K562 (cell line): ENCODE data around the gene ABHD17C. TPM values are rescaled to one million over a fixed set of nuclear protein-coding genes. Genes with fewer than 3 reads are reported as not detected.

Source experiments
- ATAC-seq: fragments of 200-7000 bp; cut with Tn5 transposase; 3 replicates; pipeline ENCODE4 v1.9.1; 2020; ENCODE audit warnings: moderate library complexity
- BruUV-seq: library from RNA; stranded (reverse); fragments of 400-500 nt; replicated peaks from 2 replicates; lab custom pipeline; 2021; lab: Mats Ljungman, UMichigan
- CTCF ChIA-PET: fragments of 300-600 bp; formaldehyde crosslinking; extraction: SDS; loops from one replicate; lab custom pipeline; 2021; ENCODE audit warnings: low intra/inter-chr PET ratio; lab: Yijun Ruan, JAX
- POLR2A ChIA-PET: fragments of 300-600, 350-650 bp; sonication (Branson Sonifier 250); formaldehyde crosslinking; extraction: SDS; loops from one replicate; lab custom pipeline; 2021; ENCODE audit warnings: antibody characterized with exemption, inconsistent platforms; lab: Yijun Ruan, JAX
- DNase-seq, 4 experiments: peaks; one replicate each; pipeline versions ENCODE4 v3.0.0 to v3.0.0-alpha.2; 2011 to 2018; ENCODE audit warnings: low spot score in 3 of 4, mixed read lengths in 3 of 4; ENCODE audit errors: extremely low read depth in 1 of 4
- FAIRE-seq: peaks from 2 replicates; lab custom pipeline; 2011; peaks lifted over from hg19 to GRCh38; lab: Jason Lieb, UNC
- H2AFZ ChIP-seq: 2 replicates; pipeline ENCODE4 v1.6.0; 2011; ENCODE audit warnings: low read depth, low read length, control low read depth, inconsistent platforms
- H3K27ac ChIP-seq: fragments of 200-600 bp; 3 replicates; pipeline ENCODE4 v1.8.0; 2011; ENCODE audit warnings: low read depth, mild to moderate bottlenecking, control low read depth, inconsistent platforms, low read length, moderate library complexity, mixed read lengths; ENCODE audit errors: extremely low read depth
- H3K27me3 ChIP-seq, 2 experiments: fragments of 300-600 bp in 1 of 2; 2 replicates in 1 of 2; 3 replicates in 1 of 2; pipeline versions ENCODE4 v1.6.0 to v1.8.0; 2011; ENCODE audit warnings: inconsistent platforms in 2 of 2, low read length in 2 of 2, mild to moderate bottlenecking in 1 of 2, mixed read lengths in 1 of 2, moderate library complexity in 1 of 2; ENCODE audit not compliant: control insufficient read depth in 2 of 2, insufficient read depth in 2 of 2
- H3K36me3 ChIP-seq: fragments of 300-600 bp; 3 replicates; pipeline ENCODE4 v1.8.0; 2011; ENCODE audit warnings: mild to moderate bottlenecking, low read length, inconsistent platforms; ENCODE audit not compliant: control insufficient read depth, insufficient read depth
- H3K4me1 ChIP-seq, 2 experiments: fragments of 200-600 bp in 1 of 2; replicated peaks in 1 of 2; 2 replicates in 1 of 2; 3 replicates in 1 of 2; pipeline versions ENCODE4 v1.5.1 to v1.8.0; 2011; ENCODE audit warnings: inconsistent platforms in 2 of 2, low read length in 2 of 2, mild to moderate bottlenecking in 1 of 2, mixed read lengths in 1 of 2, moderate library complexity in 1 of 2; ENCODE audit not compliant: control insufficient read depth in 2 of 2, insufficient read depth in 2 of 2
- H3K4me2 ChIP-seq: 2 replicates; pipeline ENCODE4 v1.6.1; 2011; ENCODE audit warnings: low read length, control low read depth, inconsistent platforms, mixed read lengths; ENCODE audit not compliant: insufficient read depth
- H3K4me3 ChIP-seq: fragments of 200-600 bp; sonication (generic), shearing (Covaris generic); 2 replicates; pipeline ENCODE4 v1.5.1; 2016; ENCODE audit warnings: control low read depth, inconsistent platforms
- H3K79me2 ChIP-seq: fragments of 200-600 bp; 3 replicates; pipeline ENCODE4 v1.8.0; 2011; ENCODE audit warnings: low read length, inconsistent platforms; ENCODE audit not compliant: control insufficient read depth, insufficient read depth
- H3K9ac ChIP-seq, 2 experiments: 2 replicates each; pipeline versions ENCODE4 v1.6.0 to v1.6.1; 2011; ENCODE audit warnings: low read depth in 2 of 2, low read length in 2 of 2, control low read depth in 1 of 2, inconsistent platforms in 1 of 2, mild to moderate bottlenecking in 1 of 2, mixed read lengths in 1 of 2; ENCODE audit not compliant: insufficient read depth in 1 of 2
- H3K9me1 ChIP-seq: one replicate; pipeline ENCODE4 v1.6.0; 2011; ENCODE audit warnings: inconsistent platforms, mild to moderate bottlenecking, low read length, moderate library complexity; ENCODE audit not compliant: control insufficient read depth, insufficient read depth
- H3K9me3 ChIP-seq: replicated peaks from 2 replicates; pipeline ENCODE4 v1.5.1; 2011; ENCODE audit warnings: low read depth, low read length, inconsistent platforms; ENCODE audit not compliant: control insufficient read depth, insufficient read depth
- H4K20me1 ChIP-seq: replicated peaks from 2 replicates; pipeline ENCODE4 v1.6.1; 2011; ENCODE audit warnings: low read length, inconsistent platforms, mixed read lengths; ENCODE audit not compliant: control insufficient read depth, insufficient read depth
- ELF2 ChIP-seq: fragments of 250-450 bp; sonication (Bioruptor Pico); IDR thresholded peaks from 2 replicates; pipeline ENCODE4 v1.5.0; 2021; ENCODE audit warnings: mild to moderate bottlenecking
- GABPB1 ChIP-seq: sonication (generic); formaldehyde crosslinking; IDR thresholded peaks from 2 replicates; pipeline ENCODE4 v1.8.0; 2022; ENCODE audit warnings: mild to moderate bottlenecking, missing genetic modification reagents
- GTF2F1 ChIP-seq: IDR thresholded peaks from 2 replicates; pipeline ENCODE4 v1.6.1; 2011; ENCODE audit warnings: low read depth, low read length, improper control_type of control experiment
- KHSRP ChIP-seq: fragments of 450-650 bp; IDR thresholded peaks from 2 replicates; pipeline ENCODE4 v1.6.1; 2017
- KLF6 ChIP-seq: fragments of 250-450 bp; sonication (Bioruptor Pico); IDR thresholded peaks from 2 replicates; pipeline ENCODE4 v1.4.0; 2020; ENCODE audit warnings: mild to moderate bottlenecking, moderate library complexity, borderline replicate concordance
- MLLT1 ChIP-seq, 2 experiments: fragments of 450-650 bp; IDR thresholded peaks; 2 replicates each; pipeline ENCODE4 v1.6.1; 2016
- PHF8 ChIP-seq: fragments of 200-600 bp; sonication (generic); IDR thresholded peaks from 2 replicates; pipeline ENCODE4 v1.6.1; 2012; ENCODE audit warnings: mixed run types, mild to moderate bottlenecking, inconsistent platforms, low read length, moderate library complexity, borderline replicate concordance
- POLR2G ChIP-seq: fragments of 200-400 bp; formaldehyde crosslinking; IDR thresholded peaks from 2 replicates; pipeline ENCODE4 v1.6.1; 2017; ENCODE audit warnings: low read depth, mild to moderate bottlenecking, antibody characterized with exemption, low read length, moderate library complexity
- RBM17 ChIP-seq: fragments of 200-400 bp; formaldehyde crosslinking; IDR thresholded peaks from 2 replicates; pipeline ENCODE4 v1.6.1; 2017; ENCODE audit warnings: low read depth, mild to moderate bottlenecking, low read length, borderline replicate concordance
- TAF9B ChIP-seq: fragments of 450-650 bp; IDR thresholded peaks from 2 replicates; pipeline ENCODE4 v1.6.1; 2018; ENCODE audit warnings: mild to moderate bottlenecking; ENCODE audit not compliant: partially characterized antibody
- THAP7 ChIP-seq: fragments of 250-450 bp; sonication (Bioruptor Pico); IDR thresholded peaks from 2 replicates; pipeline ENCODE4 v1.5.0; 2021
- ZNF274 ChIP-seq: IDR thresholded peaks from 2 replicates; pipeline ENCODE4 v1.6.1; 2011; ENCODE audit warnings: low read depth, mild to moderate bottlenecking, low read length, moderate library complexity, borderline replicate concordance
- WGBS: fragments of 100-300 bp; shearing (Covaris generic); methylation state at CpG from one replicate; pipeline ENCODE4 v1.1.6; 2016; ENCODE audit warnings: low coverage, mixed read lengths; ENCODE audit not compliant: insufficient coverage; ENCODE audit errors: missing lambda C conversion rate; 5-methylcytosine and 5-hydroxymethylcytosine counted together
- in situ Hi-C: fragments of 300-500 bp; cut with MboI; formaldehyde crosslinking; loops from 4 replicates; pipeline ENCODE4 v1.15.0; 2018; ENCODE audit warnings: inconsistent platforms, mixed read lengths
- intact Hi-C: fragments of 100-400 bp; cut with micrococcal nuclease; formaldehyde crosslinking; loops from 2 replicates; pipeline ENCODE4 v1.14.2; 2022
- polyA plus RNA-seq, 8 experiments: library from polyadenylated mRNA; depleted of rRNA in 4 of 8; stranded (reverse) in 5 of 8; unstranded in 3 of 8; fragments of >200 nt; fragmentation: Nextera tagmentation in 2 of 8; fragmentation: Illumina TruSeq in 1 of 8; extraction: Ambion mirVana in 2 of 8; extraction: Trizol in 1 of 8; gene quantifications; 2 replicates each; pipeline versions ENCODE4 v1.2.1 to v1.2.3, GENCODE V29; 2011 to 2014; ENCODE audit warnings: inconsistent platforms in 1 of 8, missing spikeins in 1 of 8
- total RNA-seq, 7 experiments: library from RNA; depleted of rRNA in 6 of 7; stranded (reverse); fragments of >200 nt in 6 of 7; fragmentation: Illumina TruSeq in 2 of 7; extraction: Trizol in 2 of 7; gene quantifications; 2 replicates each; pipeline versions ENCODE4 v1.2.1 to v1.2.3, GENCODE V29; 2011 to 2021; ENCODE audit warnings: low replicate concordance in 1 of 7
- TF ChIP-seq, protein P1 (sequence below): sonication (generic); formaldehyde crosslinking; IDR thresholded peaks from 2 replicates; pipeline ENCODE4 v1.5.0; 2020; ENCODE audit warnings: missing genetic modification reagents
- TF ChIP-seq, protein P2 (sequence below), 2 experiments: fragments of 200-800 bp in 1 of 2; sonication (Bioruptor generic) in 1 of 2; sonication (generic) in 1 of 2; formaldehyde crosslinking in 1 of 2; IDR thresholded peaks in 1 of 2; conservative IDR thresholded peaks in 1 of 2; 2 replicates each; pipeline versions ENCODE4 v1.5.0 to v1.6.1; 2016 to 2020; ENCODE audit warnings: missing compliant biosample characterization in 1 of 2, missing genetic modification characterization in 1 of 2, missing genetic modification reagents in 1 of 2

The ABHD17C gene
- total and polyA plus RNA-seq, 9 of the 15 experiments (the other 6 are each of a cell fraction or from before 2014, with no cell fraction given): 0.04 to 0.42 (median 0.19) TPM; not detected in 1

DNA sequence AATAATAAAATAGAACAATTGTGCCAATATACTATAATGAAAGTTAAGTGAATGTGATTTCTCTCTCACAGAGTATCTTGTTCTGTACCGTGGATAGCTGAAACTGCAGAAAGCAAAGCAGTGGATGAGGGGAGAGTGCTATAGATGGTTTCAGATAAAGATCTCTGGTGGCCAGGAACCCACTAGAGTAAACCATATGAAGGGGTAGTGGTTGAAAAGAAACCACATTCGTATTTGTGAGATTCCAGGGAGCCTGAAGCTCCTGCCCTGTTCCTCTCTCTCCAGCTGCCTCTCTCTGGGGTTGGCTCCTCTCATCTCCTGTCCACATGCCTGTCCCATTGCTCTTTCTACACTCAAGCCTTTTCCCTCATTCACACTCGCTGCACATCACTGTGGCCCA is 8.9 kb downstream of the ABHD17C start:
- FAIRE-seq (no peak), DNase-seq (no peak), ATAC-seq (no peak)
- intact Hi-C loops (no loop called here), in situ Hi-C loops (no loop called here)
- no peak overlapping the region for H3K4me2 ChIP-seq
- POLR2A ChIA-PET: interaction anchor here (0.6 kb wide), 1 partner anchor 10 kb away, joined by 3 read pairs; no protein-coding TSS in a partner anchor
- no peak overlapping the region for H3K9ac ChIP-seq
- no peaks in the 10 kb centered on the region for H3K36me3 ChIP-seq
- BruUV-seq: no TSS peak
- WGBS: 0% methylated on average over 3 of the region's 3 CpGs
- no peak overlapping the region for H3K27ac ChIP-seq
- peaks cover 2 to 10% of the 10 kb centered on the region in 2 experiments; a peak in 3 of 5 replicates for H3K27me3 ChIP-seq
- H3K9me1 ChIP-seq: no peaks in the 10 kb centered on the region
- TF ChIP-seq ELF2 (CRISPR knock-in tag) (no peak), TAF9B (no peak), GTF2F1 (no peak), MLLT1 (IDR thresholded peaks at IDR 0.05) (no peak), KLF6 (no peak), KHSRP (no peak), PHF8 (no peak), RBM17 (no peak), ZNF274 (no peak), POLR2G (no peak), GABPB1 (CRISPR knock-in tag) (no peak), THAP7 (no peak)
- TF ChIP-seq, protein P1, sequence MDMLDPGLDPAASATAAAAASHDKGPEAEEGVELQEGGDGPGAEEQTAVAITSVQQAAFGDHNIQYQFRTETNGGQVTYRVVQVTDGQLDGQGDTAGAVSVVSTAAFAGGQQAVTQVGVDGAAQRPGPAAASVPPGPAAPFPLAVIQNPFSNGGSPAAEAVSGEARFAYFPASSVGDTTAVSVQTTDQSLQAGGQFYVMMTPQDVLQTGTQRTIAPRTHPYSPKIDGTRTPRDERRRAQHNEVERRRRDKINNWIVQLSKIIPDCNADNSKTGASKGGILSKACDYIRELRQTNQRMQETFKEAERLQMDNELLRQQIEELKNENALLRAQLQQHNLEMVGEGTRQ: no peak
- TF ChIP-seq, protein P2, sequence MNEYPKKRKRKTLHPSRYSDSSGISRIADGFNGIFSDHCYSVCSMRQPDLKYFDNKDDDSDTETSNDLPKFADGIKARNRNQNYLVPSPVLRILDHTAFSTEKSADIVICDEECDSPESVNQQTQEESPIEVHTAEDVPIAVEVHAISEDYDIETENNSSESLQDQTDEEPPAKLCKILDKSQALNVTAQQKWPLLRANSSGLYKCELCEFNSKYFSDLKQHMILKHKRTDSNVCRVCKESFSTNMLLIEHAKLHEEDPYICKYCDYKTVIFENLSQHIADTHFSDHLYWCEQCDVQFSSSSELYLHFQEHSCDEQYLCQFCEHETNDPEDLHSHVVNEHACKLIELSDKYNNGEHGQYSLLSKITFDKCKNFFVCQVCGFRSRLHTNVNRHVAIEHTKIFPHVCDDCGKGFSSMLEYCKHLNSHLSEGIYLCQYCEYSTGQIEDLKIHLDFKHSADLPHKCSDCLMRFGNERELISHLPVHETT (CRISPR knock-in tag; conservative IDR thresholded peaks at IDR 0.05 in 1 of 2, IDR thresholded peaks at IDR 0.05 in 1 of 2): no peak
- TF ChIP-seq, all 486 proteins: peak for 0
- H2AFZ ChIP-seq: no peak overlapping the region
- no peaks in the 10 kb centered on the region for H4K20me1 ChIP-seq
- no peak overlapping the region for H3K4me3 ChIP-seq
- no peaks in the 10 kb centered on the region for H3K79me2 ChIP-seq
- CTCF ChIA-PET: no interaction called here
- H3K9me3 ChIP-seq: no peaks in the 10 kb centered on the region
- no peaks in the 10 kb centered on the region for H3K4me1 ChIP-seq
